SK-MEL-5 (cell line): ENCODE measurements around the gene DHRS9. TPM values are rescaled to one million over a fixed set of nuclear protein-coding genes. Genes with fewer than 3 reads are reported as not detected.
"Not testable (repeated sequence)": the region's sequence is repeated elsewhere in the genome, so short reads cannot be mapped to it uniquely, and the experiment has no call there.

Experiments
- DNase-seq: peaks from one replicate; pipeline ENCODE4 v3.0.0-alpha.2; 2016; ENCODE audit warnings: low read depth, low spot score
- in situ Hi-C: cut with HindIII; loops from 2 replicates; pipeline ENCODE4 v1.10.0; 2016; ENCODE audit warnings: low sequenced_read_pairs, high pct_unique_total_duplicates, low pct_unique_long_range_greater_than_20kb
- total RNA-seq: library from RNA; depleted of rRNA; stranded (reverse); fragments of >200 nt; shearing (Covaris generic); gene quantifications from 2 replicates; pipeline ENCODE4 v1.2.3, GENCODE V29; 2014

The DHRS9 gene
- total RNA-seq, 1 experiment from 2014 or later: not detected

GRCh38 chr2:169110916-169111315, 41.6 kb downstream of the DHRS9 start:
- in situ Hi-C loops: no loop called here
- no peak for DNase-seq

DNA sequence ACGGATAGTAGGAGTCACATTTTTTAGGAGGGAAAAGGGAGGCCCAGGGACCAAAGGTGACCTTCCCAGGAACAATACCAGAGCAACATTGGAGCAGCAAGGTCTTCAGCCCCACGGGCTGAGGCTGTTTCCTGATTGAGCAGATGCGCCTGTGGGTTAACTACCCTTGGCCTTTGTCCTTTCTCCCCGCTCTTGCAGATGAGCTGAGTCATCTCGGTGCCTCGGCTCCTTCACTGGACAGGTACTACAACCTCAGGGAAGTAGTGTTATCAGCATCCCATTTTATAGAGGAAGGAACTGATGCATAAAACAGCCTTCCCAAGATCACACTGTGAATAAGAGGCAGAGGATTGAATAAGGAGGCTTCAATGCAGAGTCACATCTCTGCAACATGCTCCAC, 43.5 kb downstream of the DHRS9 start:
- in situ Hi-C loops: no loop called here
- DNase-seq: no peak

GRCh38 chr2:169114056-169114455, 44.7 kb downstream of the DHRS9 start:
- no peak for DNase-seq
- in situ Hi-C loops: no loop called here

GRCh38 chr2:169116327-169116726, 47.0 kb downstream of the DHRS9 start:
- DNase-seq: no peak
- in situ Hi-C loops: no loop called here

- DNase-seq: no peak
- in situ Hi-C loops: no loop called here
These were observed 47.6 kb downstream of the DHRS9 start for GRCh38 chr2:169116993-169117392.

GRCh38 chr2:169118060-169118459, 48.7 kb downstream of the DHRS9 start:
- in situ Hi-C loops: no loop called here

DNA sequence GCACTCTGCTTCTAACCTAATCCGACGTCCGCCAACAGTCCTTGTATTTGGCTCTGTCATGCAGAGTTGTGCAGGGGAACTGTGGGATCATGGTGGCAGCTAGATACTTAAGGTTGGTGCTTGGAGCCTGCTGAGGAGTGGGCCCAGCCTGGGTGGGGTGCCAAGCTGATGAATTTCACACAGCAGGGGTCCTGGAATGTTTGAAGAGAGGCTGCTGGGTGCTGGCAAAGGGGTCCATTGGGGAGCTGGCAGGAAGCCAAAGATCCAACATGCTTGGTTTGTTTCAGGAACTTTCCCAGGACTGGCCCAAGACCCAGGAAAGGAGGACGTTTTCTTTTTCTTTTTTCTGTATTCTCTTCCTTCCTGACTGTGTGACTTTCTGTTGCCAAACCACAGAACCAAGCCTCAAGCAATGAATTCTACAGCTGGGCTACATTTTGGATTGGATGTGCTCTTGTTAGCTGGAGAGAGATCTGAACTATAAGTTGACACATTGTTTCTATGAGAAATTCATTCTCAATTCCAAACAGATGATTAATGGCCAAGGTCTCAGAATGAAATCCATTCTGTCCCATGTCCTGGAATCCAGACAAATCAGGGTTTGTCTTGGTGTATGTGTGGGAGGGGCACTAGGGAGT, 49.9 kb downstream of the DHRS9 start:
- in situ Hi-C loops: no loop called here
- peak; percentile 68 for DNase-seq

More at GRCh38 chr2:169118060-169118459, 48.7 kb downstream of the DHRS9 start:
- no peak for DNase-seq

- in situ Hi-C loops: no loop called here
- no peak for DNase-seq
These were observed 50.5 kb downstream of the DHRS9 start for GRCh38 chr2:169119851-169120250.

GRCh38 chr2:169129703-169130243, 60.4 kb downstream of the DHRS9 start:
- no peak for DNase-seq
- in situ Hi-C loops: no loop called here

DNA sequence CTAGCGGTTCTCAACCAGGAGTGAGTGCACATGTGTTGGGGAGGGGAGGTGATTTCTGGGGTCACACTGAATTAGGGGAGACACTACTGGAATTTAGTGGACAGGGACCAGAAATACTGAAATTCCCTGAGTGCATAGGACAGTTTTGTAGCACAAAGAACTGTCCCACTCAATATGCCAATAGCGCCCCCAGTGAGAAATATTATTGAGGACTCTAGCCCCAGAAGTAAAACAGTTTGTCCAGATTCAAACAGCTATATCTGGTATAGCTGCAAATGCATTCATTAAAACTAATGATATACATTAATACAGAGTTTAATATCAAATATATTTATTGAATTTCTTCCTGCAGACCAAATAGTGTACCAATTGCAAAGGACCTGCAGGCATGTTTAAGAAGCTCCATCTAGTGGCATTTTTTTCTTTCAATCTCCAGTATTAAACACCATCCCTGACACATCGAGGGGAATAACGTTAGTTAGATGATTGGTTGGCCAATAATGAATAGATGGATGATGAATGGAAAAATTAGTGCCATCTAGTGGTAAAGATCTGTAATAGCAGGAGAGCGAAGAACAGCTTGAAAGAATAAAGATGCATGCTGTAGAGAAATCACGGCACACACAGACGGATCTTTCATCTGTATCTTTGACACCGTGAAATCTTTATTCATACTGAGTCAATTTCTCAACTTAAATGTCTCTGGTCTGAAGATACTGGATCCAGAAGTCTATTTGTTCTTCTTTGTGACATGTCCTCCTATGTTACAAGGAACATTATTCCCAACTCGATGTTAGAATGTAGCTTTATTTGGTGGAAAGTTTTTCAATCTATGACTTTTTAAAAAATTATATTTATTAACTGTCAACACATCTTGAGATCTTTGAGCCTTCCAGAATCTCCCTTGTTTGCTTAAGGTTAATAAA, 62.5 kb downstream of the DHRS9 start:
- peak; percentile 75 for DNase-seq
- in situ Hi-C loops: no loop called here

GRCh38 chr2:169134272-169134671, 64.9 kb downstream of the DHRS9 start:
- in situ Hi-C loops, DNase-seq: not testable (repeated sequence)

DNA sequence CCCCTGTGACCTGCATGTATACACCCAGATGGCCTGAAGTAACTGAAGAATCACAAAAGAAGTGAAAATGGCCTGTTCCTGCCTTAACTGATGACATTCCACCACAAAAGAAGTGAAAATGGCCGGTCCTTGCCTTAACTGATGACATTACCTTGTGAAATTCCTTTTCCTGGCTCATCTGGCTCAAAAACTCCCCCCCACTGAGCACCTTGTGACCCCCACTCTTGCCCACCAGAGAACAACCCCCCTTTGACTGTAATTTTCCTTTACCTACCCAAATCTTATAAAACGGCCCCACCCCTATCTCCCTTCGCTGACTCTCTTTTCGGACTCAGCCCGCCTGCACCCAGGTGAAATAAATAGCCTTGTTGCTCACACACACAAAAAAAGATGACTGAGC, 67.1 kb downstream of the DHRS9 start:
- DNase-seq, in situ Hi-C loops: not testable (repeated sequence)

DNA sequence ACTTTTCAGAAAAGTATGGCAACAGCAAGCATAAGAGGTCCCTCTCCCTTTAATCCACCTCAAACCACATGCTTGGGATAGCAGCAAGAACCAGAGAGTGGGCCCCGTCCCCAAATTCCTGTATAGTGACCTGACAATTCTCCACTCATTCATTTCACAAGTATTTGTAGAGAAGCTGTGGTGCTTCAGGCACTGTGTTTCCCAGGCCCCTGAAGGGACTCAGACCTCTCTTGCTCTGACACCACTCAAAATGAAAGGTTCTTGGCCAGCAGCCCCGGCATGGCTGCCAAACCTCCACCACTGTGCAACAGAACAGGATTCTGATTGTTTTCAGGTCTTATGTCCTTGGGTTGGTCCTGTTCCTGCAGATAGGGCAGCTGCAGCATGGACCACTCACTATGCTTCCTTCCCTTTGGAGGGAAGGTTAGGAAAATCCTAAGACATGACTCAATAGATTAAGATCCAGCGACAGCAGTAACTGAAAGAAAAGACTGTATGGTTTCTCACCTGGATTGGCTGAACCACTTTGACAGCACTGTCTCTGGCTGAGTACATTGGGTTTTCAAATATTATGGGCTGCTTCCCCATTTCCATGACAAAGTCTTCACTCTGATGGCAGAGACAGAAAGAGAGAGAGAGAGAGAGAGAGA, 67.6 kb downstream of the DHRS9 start:
- in situ Hi-C loops: no loop called here

GRCh38 chr2:169137924-169138323, 68.6 kb downstream of the DHRS9 start:
- in situ Hi-C loops: no loop called here
- no peak for DNase-seq

More for the DNA sequence above, 67.6 kb downstream of the DHRS9 start:
- DNase-seq: no peak

- in situ Hi-C loops: no loop called here
- DNase-seq: no peak
These were observed 69.8 kb downstream of the DHRS9 start for GRCh38 chr2:169139145-169139544.

DNA sequence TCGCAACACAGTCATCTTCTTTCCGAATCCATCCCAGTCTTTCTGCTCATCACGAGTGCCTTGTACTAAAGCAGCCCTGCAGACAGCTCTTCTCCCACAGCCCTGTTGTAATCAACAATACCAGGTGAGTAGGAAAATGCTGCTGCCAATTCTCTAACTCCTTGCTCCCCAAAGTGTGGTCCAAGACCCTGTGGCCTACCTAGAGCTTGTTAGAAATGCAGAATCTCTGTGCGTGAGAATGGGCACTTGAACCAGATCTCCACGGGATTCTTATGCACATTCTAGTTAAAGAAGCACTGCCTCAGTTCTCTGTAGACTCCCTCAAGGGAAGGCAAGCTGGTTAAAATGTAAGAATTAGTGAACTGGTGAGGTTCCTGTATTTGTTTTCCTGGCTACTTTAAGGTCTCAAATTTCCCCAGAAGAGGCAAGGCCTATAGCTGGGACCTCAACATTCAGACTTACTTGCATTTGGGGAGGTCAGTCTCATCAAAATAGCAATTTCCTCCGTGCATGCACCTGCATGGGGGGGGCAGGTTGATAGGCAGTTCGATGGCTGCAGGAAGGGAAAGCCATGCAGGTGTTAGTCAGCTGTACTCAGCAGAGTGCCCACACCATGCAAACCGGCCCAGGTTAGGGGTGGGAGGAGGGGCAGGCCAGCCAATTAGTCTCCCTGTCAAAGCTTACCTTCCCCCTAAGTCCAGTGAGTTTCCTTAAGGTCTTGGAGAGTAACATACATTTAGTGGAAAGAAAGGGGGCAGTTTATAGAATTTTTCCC, 70.8 kb downstream of the DHRS9 start:
- in situ Hi-C loops: no loop called here
- no peak for DNase-seq

GRCh38 chr2:169141713-169142352, 72.5 kb downstream of the DHRS9 start:
- in situ Hi-C loops: no loop called here
- peak; percentile 74 for DNase-seq
